DOHH2 (cell line): ENCODE measurements around the gene GPRIN3.

ENCODE experiments used
- CTCF ChIP-seq: fragments of 200-600 bp; sonication (generic); IDR thresholded peaks from one replicate; pipeline ENCODE4 v1.5.1; 2014; ENCODE audit warnings: antibody characterized with exemption, mild to moderate bottlenecking, low read depth, low read length; ENCODE audit not compliant: poor library complexity, severe bottlenecking
- EZH2phosphoT487 ChIP-seq: fragments of 200-600 bp; sonication (generic); IDR thresholded peaks from 2 replicates; pipeline ENCODE4 v1.6.1; 2017; ENCODE audit warnings: borderline replicate concordance, mild to moderate bottlenecking, antibody characterized with exemption, low read length, moderate library complexity, mixed read lengths

GRCh38 chr4:89357340-89357739, 49.7 kb upstream of the GPRIN3 start:
- TF ChIP-seq CTCF: no peak
- TF ChIP-seq EZH2phosphoT487: no peak
